NCI-H510A (cell line): ENCODE results near the gene SLC2A9.

Experiments used
- DNase-seq: peaks from one replicate; lab custom pipeline; 2025; lab: John Stamatoyannopoulos, UW

The SLC2A9 gene

GRCh38 chr4:10045481-10045880, 24.2 kb upstream of the SLC2A9 start:
- DNase-seq = no peak

DNA sequence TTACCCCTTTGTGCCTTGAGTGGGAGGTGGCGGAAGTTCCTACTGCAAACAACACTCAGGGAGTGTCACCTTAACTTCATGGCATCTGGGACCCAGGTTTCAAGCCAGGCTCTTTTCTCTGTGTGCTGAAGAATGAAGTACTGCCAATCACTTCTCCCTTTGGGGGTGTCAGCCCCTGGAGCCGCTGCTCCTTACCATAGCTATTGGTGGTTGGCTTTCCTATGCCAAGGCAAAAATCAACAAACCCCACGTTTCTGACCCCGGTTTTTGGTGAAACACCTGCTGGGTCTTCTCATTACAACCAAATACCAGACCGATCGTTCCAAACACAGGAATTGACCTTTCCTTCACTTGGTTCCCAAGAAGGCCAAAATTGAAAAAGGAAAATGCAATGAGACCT, 19.7 kb upstream of the SLC2A9 start:
- no peak for DNase-seq

GRCh38 chr4:10040049-10040892, 19.0 kb upstream of the SLC2A9 start:
- no peak for DNase-seq

DNA sequence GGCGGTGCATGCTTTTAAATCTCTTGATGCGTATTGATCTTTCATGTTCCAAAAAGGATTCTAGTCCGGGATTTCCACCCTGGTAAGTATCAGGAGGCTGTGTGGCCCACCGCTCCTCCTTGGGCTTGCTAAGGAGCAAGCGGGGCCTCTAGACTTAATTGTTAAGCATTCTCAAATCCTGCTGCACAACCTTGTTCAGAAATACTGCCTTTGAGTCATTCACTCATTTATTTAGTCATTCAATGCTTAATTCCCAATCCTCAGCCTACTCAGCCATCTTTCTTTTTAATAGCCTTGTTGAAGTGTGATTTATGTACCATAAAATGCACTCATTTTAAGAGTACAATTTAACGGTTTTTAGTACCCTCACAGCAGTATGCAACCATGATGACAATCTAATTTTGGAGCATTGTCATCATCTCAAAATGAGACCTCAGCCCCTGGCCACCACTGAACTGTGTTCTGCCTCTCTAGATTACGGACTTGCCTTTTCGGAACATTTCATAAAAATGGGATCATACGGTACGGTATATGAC, 15.6 kb upstream of the SLC2A9 start:
- no peak for DNase-seq

- no peak for DNase-seq
These were observed 13.8 kb upstream of the SLC2A9 start for GRCh38 chr4:10035130-10035529.

DNA sequence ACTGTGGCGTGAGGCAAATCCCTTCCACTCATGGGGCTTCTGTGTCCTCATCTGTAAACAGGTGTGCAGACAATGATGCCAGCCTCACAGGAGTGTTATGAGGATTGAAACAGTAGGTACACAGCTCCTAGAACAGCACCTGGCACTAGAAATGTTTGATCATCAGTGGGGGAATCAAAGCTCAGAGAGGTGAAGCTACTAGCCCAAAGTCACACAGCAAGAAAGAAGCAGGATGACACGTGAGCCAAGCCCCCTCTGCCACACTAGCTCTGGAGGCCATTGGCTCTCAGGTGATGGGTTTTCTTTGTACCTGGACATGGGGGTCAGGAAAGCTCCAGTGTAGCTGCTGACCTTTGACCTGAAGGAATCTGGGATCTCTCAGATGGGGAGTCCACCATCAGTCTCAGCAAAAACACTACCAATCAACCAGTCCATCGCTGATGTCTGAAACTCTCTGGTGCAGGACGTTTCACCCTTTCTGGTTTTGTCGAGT, 13.4 kb upstream of the SLC2A9 start:
- no peak for DNase-seq

DNA sequence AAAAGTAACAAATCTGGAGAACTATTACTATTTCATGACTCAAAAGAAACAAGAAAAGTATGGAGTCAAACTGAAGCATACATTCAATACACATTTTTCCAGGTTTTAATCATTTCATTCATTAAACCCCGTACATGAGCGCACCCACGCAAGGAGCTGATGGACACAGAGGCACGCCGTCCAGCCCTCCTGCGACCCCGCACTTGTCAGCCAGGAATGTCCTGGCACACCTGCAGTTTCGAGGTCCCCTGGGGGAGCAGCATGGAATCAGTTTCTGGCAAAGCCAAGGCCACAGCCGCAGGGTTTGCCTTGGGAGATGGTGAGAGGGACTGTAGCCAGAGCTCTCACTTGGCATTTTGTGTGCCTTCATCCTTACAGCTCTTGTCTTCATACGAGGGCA, 12.8 kb upstream of the SLC2A9 start:
- no peak for DNase-seq

DNA sequence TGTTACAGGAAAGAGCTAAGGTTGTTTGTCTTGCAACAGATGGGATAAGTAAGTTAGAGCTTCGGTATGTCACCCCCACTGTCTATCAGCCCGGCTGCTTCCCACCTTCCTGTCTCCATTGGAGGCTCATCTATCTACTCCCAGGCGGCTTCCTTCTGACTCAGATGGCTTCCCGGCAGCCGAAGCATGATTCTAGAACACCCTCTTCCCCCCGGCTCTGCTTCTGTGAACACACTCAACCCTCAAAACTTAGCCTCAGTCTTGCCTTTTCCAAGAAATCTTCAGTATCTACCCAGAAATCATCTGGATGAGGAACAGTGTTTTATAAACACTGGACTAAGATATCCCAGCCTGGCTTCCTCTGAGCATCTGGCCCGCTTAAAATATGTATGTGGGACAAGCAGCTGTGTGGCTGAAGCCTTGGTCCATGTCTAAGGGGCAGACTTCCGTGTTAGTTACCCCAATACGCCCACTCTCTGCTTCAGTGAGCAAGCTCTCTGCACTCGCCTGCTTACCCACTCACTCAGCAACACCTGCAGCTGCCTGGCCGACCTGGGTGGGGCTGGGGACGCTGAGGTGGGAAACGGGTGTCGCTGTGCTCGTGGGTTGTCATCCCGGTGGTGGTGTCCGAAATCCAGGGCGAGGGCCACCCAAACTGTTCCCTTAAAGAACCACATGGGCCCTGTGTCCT, 12.0 kb upstream of the SLC2A9 start:
- DNase-seq = no peak

GRCh38 chr4:10032625-10033024, 11.3 kb upstream of the SLC2A9 start:
- no peak for DNase-seq

- no peak for DNase-seq
These were observed 10.6 kb upstream of the SLC2A9 start for GRCh38 chr4:10031668-10032590.

DNA sequence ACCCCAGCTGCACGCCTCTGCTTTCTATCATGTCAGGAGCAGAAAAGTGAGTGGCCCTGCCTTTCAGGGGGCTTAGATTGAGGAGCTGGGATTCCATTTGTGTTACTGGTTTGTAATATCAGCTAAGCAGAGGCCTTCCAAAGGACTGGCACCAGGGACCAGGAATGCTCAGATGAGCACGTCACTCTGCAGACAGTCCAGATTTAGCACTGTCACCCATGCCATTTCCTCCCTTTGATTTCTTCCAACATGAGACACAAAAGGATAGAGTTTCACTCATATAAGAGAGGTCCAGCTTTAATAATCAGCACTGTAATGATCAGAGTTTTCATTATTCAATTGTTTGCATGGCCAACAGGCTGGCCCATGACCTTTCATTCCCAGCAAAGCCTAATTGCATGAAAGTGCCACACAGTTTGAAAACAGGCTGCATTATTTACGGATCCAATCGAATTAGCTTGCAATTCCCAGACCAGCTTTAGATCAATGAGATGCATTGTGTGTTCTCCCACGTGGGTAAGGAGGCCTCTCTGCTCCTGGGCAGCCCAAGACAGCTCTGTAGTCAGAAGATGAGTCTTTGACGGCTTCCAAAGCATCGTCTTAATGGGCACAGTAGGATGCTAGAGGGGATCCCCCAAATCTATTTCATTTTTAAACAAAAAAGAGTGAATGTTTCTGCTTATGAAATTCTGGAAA, 9.8 kb upstream of the SLC2A9 start:
- DNase-seq = no peak

- no peak for DNase-seq
These were observed 8.1 kb upstream of the SLC2A9 start for GRCh38 chr4:10029403-10029802.

GRCh38 chr4:10028910-10029309, 7.6 kb upstream of the SLC2A9 start:
- no peak for DNase-seq

GRCh38 chr4:10026485-10026884, 5.2 kb upstream of the SLC2A9 start:
- no peak for DNase-seq

GRCh38 chr4:10025230-10025806, 4.0 kb upstream of the SLC2A9 start:
- no peak for DNase-seq

DNA sequence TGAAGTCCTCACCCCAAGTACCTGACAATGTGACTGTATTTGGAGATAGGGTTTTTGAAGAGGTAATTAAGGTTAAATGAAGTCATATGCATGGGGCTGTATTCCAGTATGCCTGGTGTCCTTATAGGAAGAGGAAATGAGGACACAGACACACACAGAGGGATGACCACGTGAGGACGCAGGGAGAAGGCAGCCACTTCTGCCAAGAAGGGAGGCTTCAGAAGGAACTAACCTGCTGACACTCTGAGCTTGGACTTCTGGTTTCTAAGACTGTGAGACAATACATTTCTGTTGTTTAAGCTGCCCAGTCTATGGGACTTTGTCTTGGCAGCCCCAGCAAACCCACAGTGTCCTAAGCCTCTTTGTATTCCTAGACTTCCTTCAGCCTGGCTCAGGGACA, 3.0 kb upstream of the SLC2A9 start:
- DNase-seq = no peak

DNA sequence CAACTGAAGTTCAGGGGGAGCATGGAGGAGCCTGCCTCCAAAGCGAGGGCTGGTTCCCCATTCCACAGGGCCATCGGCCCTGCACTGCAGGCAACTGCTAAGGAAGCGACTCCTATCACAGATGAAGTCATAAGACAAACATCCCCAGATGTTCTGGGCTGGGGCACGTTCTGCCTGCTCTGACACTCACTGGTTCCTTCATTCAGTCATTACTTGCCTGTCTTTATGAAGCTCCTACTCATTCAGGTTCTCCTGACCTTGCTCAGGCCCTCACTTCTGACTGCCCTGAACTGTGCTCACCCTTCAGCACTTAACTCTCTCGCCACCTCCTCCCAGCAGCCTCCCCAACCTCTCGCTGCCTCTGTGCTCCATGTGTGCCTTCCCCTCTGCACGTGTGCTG, 2.5 kb upstream of the SLC2A9 start:
- no peak for DNase-seq

DNA sequence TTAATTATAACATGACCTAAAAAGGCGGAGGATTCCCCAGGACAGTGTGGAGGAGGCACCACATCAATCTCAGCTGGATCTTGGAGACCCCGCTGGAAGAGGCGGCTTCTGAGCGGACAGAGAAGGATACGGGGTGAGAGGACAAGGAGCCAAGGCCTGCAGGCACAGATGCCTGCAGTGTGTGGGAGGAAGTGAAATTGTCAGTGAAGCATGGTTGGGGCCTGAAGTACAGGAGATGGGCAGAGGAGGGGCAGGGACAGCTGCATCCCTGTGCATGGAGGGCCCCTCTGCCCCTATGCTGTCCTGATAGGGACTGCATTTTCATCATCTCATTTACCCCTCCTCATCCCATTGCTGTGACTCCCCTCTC, 1.7 kb upstream of the SLC2A9 start:
- no peak for DNase-seq

GRCh38 chr4:10022346-10023049, 1.2 kb upstream of the SLC2A9 start:
- no peak for DNase-seq

DNA sequence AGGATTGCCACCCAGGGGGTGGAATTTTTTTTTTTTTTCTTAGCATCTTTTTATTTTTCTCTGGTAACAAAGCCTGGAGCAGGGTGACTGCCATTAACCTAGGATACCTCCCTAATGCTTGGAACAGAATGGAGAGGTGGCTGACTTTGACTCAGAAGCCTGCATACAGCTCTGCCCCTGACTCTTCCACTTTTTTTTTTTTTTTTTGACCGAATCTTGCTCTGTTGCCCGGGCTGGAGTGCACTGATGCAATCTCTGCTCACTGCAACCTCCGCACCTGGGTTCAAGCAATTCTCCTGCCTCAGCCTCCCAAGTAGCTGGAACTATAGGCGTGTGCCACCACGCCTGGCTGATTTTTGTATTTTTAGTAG, 341 bp upstream of the SLC2A9 start:
- no peak for DNase-seq

DNA sequence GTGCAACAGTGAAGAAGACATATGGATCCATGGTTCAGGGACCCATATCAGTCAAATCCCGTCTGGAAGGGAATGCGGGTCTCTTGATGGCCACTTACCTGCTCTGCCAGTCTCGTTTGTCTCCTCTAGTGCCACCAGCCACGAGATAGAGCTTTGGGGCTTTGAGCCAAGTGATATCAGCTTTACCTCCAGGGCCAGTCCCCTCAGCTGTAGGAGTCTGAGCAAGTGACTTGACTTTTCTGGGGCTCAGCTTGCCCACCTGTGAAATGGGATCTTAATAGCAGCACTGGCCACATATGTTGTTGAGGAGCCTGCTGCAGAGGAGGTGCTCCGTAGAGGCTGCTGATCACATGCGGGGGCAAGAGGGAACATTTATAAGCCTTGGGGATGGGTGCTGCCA, 1.2 kb downstream of the SLC2A9 start:
- no peak for DNase-seq
